Trophoblast cell (in vitro differentiated cells and primary cell): Measurements from ENCODE around the gene NFKBIE.
A peak's percentile ranks its signal among the peaks of the same experiment; 100 is the strongest.

ENCODE experiments used
- DNase-seq, 2 donors: peaks; one replicate each; pipeline ENCODE4 v3.0.0-alpha.2; 2016
- H2AFZ ChIP-seq: 2 replicates; pipeline ENCODE4 v1.6.1; 2013; ENCODE audit warnings: low read length, moderate library complexity, mild to moderate bottlenecking; ENCODE audit not compliant: insufficient read depth, poor library complexity
- H2AK5ac ChIP-seq: 2 replicates; pipeline ENCODE4 v1.6.1; 2013; ENCODE audit warnings: mild to moderate bottlenecking, low read length
- H2BK120ac ChIP-seq: 2 replicates; pipeline ENCODE4 v1.6.1; 2013; ENCODE audit warnings: low read length, mild to moderate bottlenecking, moderate library complexity; ENCODE audit not compliant: insufficient read depth, poor library complexity
- H2BK12ac ChIP-seq: 2 replicates; pipeline ENCODE4 v1.6.1; 2013; ENCODE audit warnings: mild to moderate bottlenecking, low read length, moderate library complexity
- H2BK5ac ChIP-seq: 2 replicates; pipeline ENCODE4 v1.6.1; 2013; ENCODE audit warnings: low read length, low read depth, moderate library complexity, mild to moderate bottlenecking; ENCODE audit not compliant: poor library complexity
- H3K14ac ChIP-seq: 2 replicates; pipeline ENCODE4 v1.6.1; 2013; ENCODE audit warnings: mild to moderate bottlenecking, low read length
- H3K18ac ChIP-seq: 2 replicates; pipeline ENCODE4 v1.6.1; 2013; ENCODE audit warnings: mild to moderate bottlenecking, low read length
- H3K23ac ChIP-seq: 2 replicates; pipeline ENCODE4 v1.6.1; 2013; ENCODE audit warnings: low read length
- H3K27ac ChIP-seq: 2 replicates; pipeline ENCODE4 v1.5.1; 2013; ENCODE audit warnings: low read depth, mild to moderate bottlenecking, inconsistent platforms, low read length, moderate library complexity
- H3K27me3 ChIP-seq: 2 replicates; pipeline ENCODE4 v1.6.1; 2013; ENCODE audit warnings: inconsistent platforms, mild to moderate bottlenecking, low read length, moderate library complexity; ENCODE audit not compliant: insufficient read depth
- H3K36me3 ChIP-seq, 2 experiments: 1 replicate in 1 of 2; 2 replicates in 1 of 2; pipeline ENCODE4 v1.6.1; 2013; ENCODE audit warnings: low read length in 2 of 2, mild to moderate bottlenecking in 2 of 2, moderate library complexity in 1 of 2; ENCODE audit not compliant: insufficient read depth in 2 of 2, control insufficient read depth in 1 of 2
- H3K4ac ChIP-seq: 2 replicates; pipeline ENCODE4 v1.6.1; 2013; ENCODE audit warnings: low read depth, mild to moderate bottlenecking, low read length, moderate library complexity
- H3K4me1 ChIP-seq, 2 experiments: 1 replicate in 1 of 2; 2 replicates in 1 of 2; pipeline ENCODE4 v1.6.1; 2013; ENCODE audit warnings: low read length in 2 of 2, mild to moderate bottlenecking in 2 of 2, moderate library complexity in 1 of 2; ENCODE audit not compliant: insufficient read depth in 2 of 2, control insufficient read depth in 1 of 2
- H3K4me2 ChIP-seq: 2 replicates; pipeline ENCODE4 v1.6.1; 2013; ENCODE audit warnings: inconsistent platforms, mild to moderate bottlenecking, low read length, moderate library complexity
- H3K4me3 ChIP-seq: 2 replicates; pipeline ENCODE4 v1.5.1; 2013; ENCODE audit warnings: mild to moderate bottlenecking, low read depth, low read length, inconsistent platforms
- H3K79me1 ChIP-seq: one replicate; pipeline ENCODE4 v1.6.1; 2013; ENCODE audit warnings: low read length
- H3K79me2 ChIP-seq: 2 replicates; pipeline ENCODE4 v1.6.1; 2013; ENCODE audit warnings: low read length, mild to moderate bottlenecking; ENCODE audit not compliant: control insufficient read depth, insufficient read depth, poor library complexity
- H3K9ac ChIP-seq: 2 replicates; pipeline ENCODE4 v1.6.1; 2013; ENCODE audit warnings: mild to moderate bottlenecking, low read length
- H3K9me3 ChIP-seq: 2 replicates; pipeline ENCODE4 v1.6.1; 2013; ENCODE audit warnings: low read depth, mild to moderate bottlenecking, control low read depth, inconsistent platforms, low read length; ENCODE audit not compliant: insufficient read depth
- H4K12ac ChIP-seq: 2 replicates; pipeline ENCODE4 v1.6.1; 2013; ENCODE audit warnings: low read depth, mild to moderate bottlenecking, low read length, moderate library complexity
- H4K8ac ChIP-seq: 2 replicates; pipeline ENCODE4 v1.6.1; 2013; ENCODE audit warnings: low read depth, mild to moderate bottlenecking, low read length, moderate library complexity
- H4K91ac ChIP-seq: one replicate; pipeline ENCODE4 v1.6.1; 2013; ENCODE audit warnings: low read depth, mild to moderate bottlenecking, low read length, moderate library complexity
- WGBS: extraction: QIAGEN DNeasy Blood & Tissue Kit; methylation state at CpG from one replicate; pipeline ENCODE4 v1.1.7; 2013; ENCODE audit warnings: missing lambda C conversion rate; ENCODE audit not compliant: insufficient read length, insufficient coverage; ENCODE audit errors: extremely low coverage; 5-methylcytosine and 5-hydroxymethylcytosine counted together

NFKBIE gene

DNA sequence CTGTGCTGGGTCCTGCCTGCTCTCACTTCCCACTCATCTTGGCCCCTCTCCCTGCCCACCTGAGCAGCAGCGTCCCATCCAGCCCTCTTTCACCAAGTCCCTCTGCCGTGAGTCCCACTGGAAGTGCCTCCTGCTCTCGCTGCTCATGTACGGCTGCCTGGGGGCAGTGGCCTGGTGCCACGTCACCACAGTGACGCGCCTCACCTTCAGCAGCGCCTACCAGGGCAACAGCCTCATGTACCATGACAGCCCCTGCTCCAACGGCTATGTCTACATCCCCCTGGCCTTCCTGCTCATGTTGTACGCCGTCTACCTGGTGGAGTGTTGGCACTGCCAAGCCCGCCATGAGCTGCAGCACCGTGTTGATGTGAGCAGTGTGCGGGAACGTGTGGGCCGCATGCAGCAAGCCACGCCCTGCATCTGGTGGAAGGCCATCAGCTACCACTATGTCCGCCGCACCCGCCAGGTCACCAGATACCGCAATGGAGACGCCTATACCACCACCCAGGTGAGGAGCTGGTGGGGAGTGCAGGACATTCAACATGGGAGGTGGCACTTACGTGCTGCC is 7.7 kb upstream of the NFKBIE start:
- Histone ChIP-seq H4K91ac (no peak overlapping the region), H3K36me3 (no peaks in the 10 kb centered on the region), H3K79me1 (no peaks in the 10 kb centered on the region), H2BK5ac (no peak overlapping the region), H3K4me3 (no peak overlapping the region), H3K4me1 (no peaks in the 10 kb centered on the region), H4K12ac (no peak overlapping the region), H3K79me2 (no peaks in the 10 kb centered on the region), H2BK12ac (no peak overlapping the region), H3K9me3 (no peaks in the 10 kb centered on the region), H3K14ac (no peak overlapping the region), H3K27ac (no peak overlapping the region), H3K18ac (no peak overlapping the region), H3K23ac (no peak overlapping the region), H3K27me3 (peaks cover 29% of the 10 kb centered on the region), H2BK120ac (no peak overlapping the region), H3K9ac (no peak overlapping the region), H3K4ac (no peak overlapping the region), H4K8ac (no peak overlapping the region), H3K4me2 (no peak overlapping the region), H2AFZ (no peak overlapping the region), H2AK5ac (no peak overlapping the region)
- WGBS: no CpG with 5 or more reads among the region's 23 CpGs
- DNase-seq: peak in 1 of 2 donors; percentile 47

DNA sequence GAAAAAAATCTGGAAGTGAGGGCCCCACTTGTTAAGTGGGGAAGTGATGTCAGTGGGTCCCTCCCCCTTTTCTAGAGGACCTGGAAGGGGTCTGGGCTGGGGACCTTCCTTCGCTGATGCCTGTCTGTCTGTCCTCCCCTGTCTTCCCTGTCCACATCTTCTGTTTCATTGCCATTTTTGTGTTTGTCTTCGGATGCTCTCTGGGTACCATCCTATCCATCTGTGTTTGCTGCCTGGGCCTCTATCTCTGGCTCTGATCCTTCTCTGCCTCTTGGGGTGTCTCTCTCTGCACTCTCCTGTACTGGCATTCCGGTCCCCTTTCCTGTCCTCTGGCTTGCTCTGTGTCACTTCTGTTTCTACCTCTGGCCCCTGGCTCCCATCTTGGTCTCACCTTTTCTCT is 7.2 kb upstream of the NFKBIE start:
- H3K36me3 ChIP-seq: no peaks in the 10 kb centered on the region
- no CpG with 5 or more reads among the region's 3 CpGs for WGBS

DNA sequence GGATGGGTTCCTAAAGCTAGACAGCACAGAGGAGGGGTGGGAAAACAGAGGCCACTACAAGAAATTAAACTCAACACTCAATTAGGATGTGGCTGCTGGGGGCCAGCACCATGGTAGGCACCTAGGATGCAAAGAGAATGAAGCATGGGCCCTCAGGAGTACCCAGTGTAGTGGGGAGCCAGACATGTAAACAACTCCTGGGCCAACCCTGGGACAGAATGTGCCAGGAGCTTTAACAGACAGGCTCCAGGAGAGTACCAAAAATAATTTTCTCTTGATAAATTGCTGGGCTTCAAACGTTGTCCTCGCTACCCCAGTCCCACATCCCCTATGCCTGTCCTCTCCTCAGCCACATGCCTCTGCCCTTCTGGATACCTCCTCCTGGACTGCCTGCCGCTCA is 6.6 kb upstream of the NFKBIE start:
- Histone ChIP-seq H2BK5ac (no peak overlapping the region), H2AK5ac (no peak overlapping the region), H3K18ac (no peak overlapping the region), H3K27me3 (peaks cover 29% of the 10 kb centered on the region), H4K12ac (no peak overlapping the region), H3K4me3 (no peak overlapping the region), H4K8ac (no peak overlapping the region), H3K4me2 (no peak overlapping the region), H2AFZ (no peak overlapping the region), H3K9ac (no peak overlapping the region), H3K23ac (no peak overlapping the region), H3K14ac (no peak overlapping the region), H3K79me1 (no peaks in the 10 kb centered on the region), H3K4ac (no peak overlapping the region), H3K36me3 (no peaks in the 10 kb centered on the region), H2BK120ac (no peak overlapping the region), H3K79me2 (no peaks in the 10 kb centered on the region), H4K91ac (no peak overlapping the region), H3K27ac (no peak overlapping the region), H2BK12ac (no peak overlapping the region), H3K9me3 (no peaks in the 10 kb centered on the region), H3K4me1 (no peaks in the 10 kb centered on the region)
- no peak for DNase-seq
- no CpG with 5 or more reads among the region's 3 CpGs for WGBS

More for the DNA sequence above, 7.2 kb upstream of the NFKBIE start:
- no peak for DNase-seq
- H3K4me1 ChIP-seq: no peaks in the 10 kb centered on the region
- H3K18ac ChIP-seq: no peak overlapping the region
- H3K79me1 ChIP-seq: no peaks in the 10 kb centered on the region
- H4K91ac ChIP-seq: no peak overlapping the region
- H2BK5ac ChIP-seq: no peak overlapping the region
- no peak overlapping the region for H2BK12ac ChIP-seq
- H3K27me3 ChIP-seq: peaks cover 29% of the 10 kb centered on the region
- H2BK120ac ChIP-seq: no peak overlapping the region
- H3K14ac ChIP-seq: no peak overlapping the region
- no peak overlapping the region for H3K27ac ChIP-seq
- no peak overlapping the region for H2AFZ ChIP-seq
- H3K4ac ChIP-seq: no peak overlapping the region
- H4K8ac ChIP-seq: no peak overlapping the region
- no peak overlapping the region for H3K9ac ChIP-seq
- H3K23ac ChIP-seq: no peak overlapping the region
- no peak overlapping the region for H3K4me3 ChIP-seq
- H3K4me2 ChIP-seq: no peak overlapping the region
- no peak overlapping the region for H2AK5ac ChIP-seq
- no peak overlapping the region for H4K12ac ChIP-seq
- no peaks in the 10 kb centered on the region for H3K9me3 ChIP-seq
- no peaks in the 10 kb centered on the region for H3K79me2 ChIP-seq

DNA sequence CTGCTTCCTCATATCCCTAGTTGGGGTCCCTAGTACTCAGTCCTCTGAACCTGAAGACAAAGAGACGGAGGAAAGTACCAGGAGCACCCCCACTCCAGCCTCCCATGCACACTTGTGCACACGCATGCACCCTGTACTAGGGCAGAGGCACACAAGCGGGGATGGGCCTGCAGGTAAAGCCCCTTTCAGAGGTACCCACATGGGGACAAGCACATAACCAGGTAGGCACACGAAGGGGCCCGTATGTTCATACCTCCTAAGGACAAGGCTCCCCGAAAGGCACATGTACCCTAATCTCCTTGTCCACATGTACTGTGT is 6.0 kb upstream of the NFKBIE start:
- Histone ChIP-seq H3K4ac (no peak overlapping the region), H3K4me3 (no peak overlapping the region), H3K9ac (no peak overlapping the region)

More for the DNA sequence above, 6.0 kb upstream of the NFKBIE start:
- Histone ChIP-seq H3K79me2 (no peaks in the 10 kb centered on the region), H3K27ac (no peak overlapping the region), H4K91ac (no peak overlapping the region), H3K4me1 (no peaks in the 10 kb centered on the region), H2BK120ac (no peak overlapping the region), H3K18ac (no peak overlapping the region), H4K8ac (no peak overlapping the region), H3K27me3 (peaks cover 29% of the 10 kb centered on the region), H3K9me3 (no peaks in the 10 kb centered on the region), H2BK5ac (no peak overlapping the region), H2BK12ac (no peak overlapping the region), H2AK5ac (no peak overlapping the region), H3K4me2 (no peak overlapping the region), H4K12ac (no peak overlapping the region), H3K23ac (no peak overlapping the region), H3K79me1 (no peaks in the 10 kb centered on the region), H2AFZ (no peak overlapping the region), H3K36me3 (no peaks in the 10 kb centered on the region), H3K14ac (no peak overlapping the region)
- no CpG with 5 or more reads among the region's 6 CpGs for WGBS
- DNase-seq: no peak
